Stimulated activated naive CD8-positive, alpha-beta T cell treated with anti-CD3 and anti-CD28 coated beads, Interleukin-15, Interleukin-2, amounts not matched to agents 100 U/mL and 50 U/mL, for 24 hours (primary cell): ENCODE measurements around the gene C17orf114.

Source experiments
- ATAC-seq: fragments of 150-1000 bp; cut with Tn5 transposase; one replicate; pipeline ENCODE4 v1.10.0; 2021
- DNase-seq: peaks from one replicate; pipeline ENCODE4 v3.0.0; 2021

Gene C17orf114

DNA sequence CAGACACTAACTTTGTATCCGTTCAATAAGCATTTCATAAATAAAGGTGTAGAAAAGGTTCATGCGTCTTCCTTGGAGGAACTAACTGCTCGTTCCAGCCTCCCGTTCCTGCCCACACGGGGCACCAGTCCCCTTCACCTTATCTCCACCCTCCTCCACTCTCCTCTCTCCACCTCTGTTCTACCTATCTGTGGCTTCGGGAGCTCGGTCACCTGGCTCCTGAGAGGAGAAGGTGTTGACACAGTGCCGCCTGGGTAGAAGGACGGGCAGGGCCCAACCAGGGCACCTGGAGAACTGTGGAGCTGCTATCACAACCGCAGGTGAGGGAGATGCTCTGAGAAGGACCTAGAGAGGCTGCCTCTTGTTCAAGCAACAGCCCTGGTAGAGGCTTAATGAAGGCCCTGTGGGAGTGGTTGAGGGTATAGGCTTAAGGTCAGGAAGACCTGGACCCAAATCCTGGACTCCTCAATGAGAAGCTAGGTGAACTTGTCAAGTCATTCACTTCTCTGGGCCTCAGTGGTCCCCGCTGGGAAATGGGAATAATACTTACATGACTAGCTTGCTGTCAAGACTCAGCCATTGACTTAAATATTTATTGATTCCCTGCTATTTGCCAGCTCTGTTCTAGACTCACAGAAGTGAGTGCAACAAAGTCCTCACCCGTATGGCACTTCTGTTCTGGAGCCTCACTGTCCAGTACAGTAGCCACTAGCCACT is 21.4 kb upstream of the C17orf114 start:
- no peak for ATAC-seq
- no peak for DNase-seq

DNA sequence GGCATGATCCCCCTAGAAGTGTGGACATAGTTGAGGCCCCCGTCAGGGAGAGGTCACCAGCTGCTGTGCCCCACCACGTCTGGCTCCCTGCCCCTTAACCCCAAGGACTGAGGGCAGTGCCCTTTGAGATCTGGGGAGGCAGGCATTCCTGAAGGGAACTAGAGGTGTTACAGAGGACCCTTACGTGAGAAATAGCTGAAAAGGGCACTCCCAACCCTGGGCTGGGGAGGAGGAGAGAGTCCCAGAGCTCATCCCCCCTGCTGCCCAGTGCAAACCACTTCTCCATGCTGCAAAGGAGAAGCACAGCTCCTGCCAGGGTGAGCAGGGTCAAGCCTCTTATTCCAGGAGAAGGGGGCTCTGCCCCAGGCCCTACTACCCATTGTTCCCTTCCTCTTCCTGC is 20.7 kb upstream of the C17orf114 start:
- no peak for DNase-seq
- ATAC-seq: no peak

DNA sequence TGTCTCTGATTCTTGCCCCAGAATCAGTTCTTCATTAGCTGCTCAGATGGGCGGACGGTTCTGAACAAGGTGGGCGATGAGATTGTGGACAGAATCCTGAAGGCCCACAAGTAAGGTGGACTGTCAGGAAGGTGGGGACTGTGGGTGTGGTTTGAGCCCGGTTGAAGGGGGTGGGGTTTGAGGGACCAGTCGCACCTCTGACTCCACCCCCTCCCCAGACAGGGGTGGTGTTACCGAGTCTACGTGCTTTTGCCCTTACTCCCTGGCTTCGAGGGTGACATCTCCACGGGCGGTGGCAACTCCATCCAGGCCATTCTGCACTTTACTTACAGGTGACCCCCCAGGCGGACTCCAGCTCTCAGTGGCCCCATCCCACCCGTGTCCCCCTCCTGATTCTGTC is 16.1 kb upstream of the C17orf114 start:
- DNase-seq (no peak), ATAC-seq (no peak)

DNA sequence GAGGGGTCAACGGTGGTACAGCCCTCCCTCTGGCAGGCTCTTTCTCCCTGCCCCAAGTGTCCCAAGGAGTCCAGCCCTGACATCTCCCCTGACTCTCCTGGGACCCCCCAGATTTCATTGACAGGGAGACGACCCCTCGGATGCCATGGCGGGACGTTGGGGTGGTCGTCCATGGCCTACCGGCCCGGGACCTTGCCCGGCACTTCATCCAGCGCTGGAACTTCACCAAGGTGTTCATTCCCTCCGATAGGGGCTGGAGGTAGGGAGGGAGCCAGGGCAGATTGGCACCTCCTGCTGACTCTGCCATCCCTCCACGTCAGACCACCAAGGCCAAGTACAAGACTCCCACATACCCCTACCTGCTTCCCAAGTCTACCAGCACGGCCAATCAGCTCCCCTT is 14.7 kb upstream of the C17orf114 start:
- DNase-seq (no peak), ATAC-seq (no peak)

DNA sequence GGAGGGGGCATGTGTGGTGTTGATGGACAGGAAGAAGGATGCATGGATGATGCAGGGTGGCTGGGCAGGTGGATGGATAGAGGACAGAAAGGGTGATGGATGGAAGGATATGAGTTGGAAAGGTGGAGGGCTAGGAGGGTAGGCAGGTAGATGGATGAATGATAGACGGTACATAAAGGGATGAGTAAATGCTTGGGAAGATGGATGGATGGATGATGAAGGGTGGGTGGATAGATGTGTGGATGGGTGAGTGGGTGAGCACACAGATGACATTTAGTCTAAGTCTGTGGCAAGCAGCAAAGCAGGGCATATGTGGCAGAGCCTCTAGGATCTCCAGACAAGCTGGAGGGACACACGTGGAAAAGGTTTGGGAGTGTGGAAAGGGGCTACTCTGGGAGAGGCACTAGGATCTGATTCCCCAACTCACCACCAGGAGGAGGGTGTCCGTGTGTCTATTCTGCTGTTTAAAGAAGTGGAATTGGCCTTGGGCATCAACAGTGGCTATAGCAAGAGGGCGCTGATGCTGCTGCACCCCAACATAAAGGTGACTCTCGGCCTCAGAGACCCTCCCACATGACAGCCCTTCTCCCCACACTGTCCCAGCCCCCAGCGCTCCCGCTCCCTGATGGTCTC is 13.0 kb upstream of the C17orf114 start:
- ATAC-seq: no peak
- no peak for DNase-seq

DNA sequence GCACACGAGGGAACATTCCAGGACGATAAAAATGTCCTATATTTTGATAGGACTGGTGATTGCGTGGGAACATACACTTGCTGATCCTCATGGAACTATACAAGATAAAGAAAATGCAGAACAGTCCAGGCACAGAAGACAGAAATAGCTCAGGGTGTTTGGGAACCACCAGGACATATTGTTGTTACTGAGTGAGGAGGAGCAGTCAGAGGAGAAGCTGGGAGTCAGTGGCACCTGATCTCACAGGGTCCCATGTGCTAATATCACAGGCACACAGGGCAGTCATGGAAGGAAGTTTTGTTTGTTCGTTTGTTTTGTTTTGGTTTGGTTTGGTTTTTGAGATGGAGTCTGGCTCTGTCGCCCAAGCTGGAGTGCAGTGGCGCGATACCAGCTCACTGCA is 10.6 kb upstream of the C17orf114 start:
- DNase-seq (no peak), ATAC-seq (no peak)

DNA sequence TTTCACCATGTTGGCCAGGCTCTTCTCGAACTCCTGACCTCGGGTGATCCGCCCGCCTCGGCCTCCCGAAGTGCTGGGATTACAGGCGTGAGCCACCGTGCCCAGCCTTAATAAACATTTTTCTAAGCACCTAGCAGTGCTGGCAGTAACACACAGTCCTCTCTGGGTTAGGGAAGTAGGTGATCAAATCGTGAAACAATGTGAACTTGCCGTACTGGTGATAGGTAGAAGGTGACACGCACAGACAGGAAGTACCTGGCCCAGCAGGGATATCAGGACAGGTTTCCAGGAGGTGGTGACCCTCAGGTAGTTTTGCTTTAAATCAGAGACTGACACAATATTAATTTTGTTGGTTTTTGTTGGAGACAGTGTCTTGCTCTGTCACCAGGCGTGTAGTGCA is 9.3 kb upstream of the C17orf114 start:
- DNase-seq: no peak
- no peak for ATAC-seq

DNA sequence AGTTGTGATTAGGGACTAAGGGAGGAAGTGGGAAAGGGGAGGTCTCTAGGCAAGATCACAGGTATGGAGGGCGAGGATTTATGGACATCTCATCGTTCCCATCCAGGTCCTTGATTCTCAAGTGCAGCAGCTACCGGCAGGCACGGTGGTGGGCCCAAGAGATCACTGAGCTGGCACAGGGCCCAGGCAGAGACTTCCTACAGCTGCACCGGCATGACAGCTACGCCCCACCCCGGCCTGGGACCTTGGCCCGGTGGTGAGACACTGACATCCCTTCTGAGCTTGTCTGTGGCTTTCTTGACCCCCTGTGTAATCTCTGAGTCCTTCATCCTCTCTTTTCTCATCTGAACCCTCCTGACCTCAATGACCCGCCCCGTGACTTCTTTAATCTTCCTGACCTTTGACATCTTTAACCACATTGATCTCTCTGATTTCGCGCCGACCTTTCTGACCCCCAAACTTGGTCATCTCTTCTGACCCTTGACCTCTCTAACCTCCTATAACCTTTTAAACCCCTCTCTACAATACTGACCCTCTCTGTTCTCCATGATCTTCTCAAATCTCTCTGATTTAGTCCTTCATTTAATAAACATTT is 8.7 kb upstream of the C17orf114 start:
- no peak for DNase-seq
- ATAC-seq: no peak

DNA sequence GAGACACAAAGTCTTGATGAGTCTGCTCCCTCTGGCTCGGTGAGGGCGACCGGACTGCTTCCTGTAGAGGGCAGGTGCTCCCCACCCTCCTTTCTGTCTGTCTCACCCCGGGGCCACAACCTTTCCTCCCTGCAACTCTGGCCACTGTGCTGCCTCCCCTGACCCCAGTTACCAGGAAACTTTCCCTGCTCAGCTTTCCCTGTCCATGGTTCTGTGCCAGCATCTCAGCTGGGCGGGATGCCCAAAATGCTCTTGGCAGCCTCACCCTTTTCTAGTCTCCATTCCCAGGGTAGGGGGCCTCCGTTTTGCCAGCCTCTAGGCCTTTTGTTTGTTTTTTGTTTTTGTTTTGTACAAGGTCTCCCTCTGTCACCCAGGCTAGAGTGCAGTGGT is 6.2 kb upstream of the C17orf114 start:
- no peak for ATAC-seq
- DNase-seq: no peak

DNA sequence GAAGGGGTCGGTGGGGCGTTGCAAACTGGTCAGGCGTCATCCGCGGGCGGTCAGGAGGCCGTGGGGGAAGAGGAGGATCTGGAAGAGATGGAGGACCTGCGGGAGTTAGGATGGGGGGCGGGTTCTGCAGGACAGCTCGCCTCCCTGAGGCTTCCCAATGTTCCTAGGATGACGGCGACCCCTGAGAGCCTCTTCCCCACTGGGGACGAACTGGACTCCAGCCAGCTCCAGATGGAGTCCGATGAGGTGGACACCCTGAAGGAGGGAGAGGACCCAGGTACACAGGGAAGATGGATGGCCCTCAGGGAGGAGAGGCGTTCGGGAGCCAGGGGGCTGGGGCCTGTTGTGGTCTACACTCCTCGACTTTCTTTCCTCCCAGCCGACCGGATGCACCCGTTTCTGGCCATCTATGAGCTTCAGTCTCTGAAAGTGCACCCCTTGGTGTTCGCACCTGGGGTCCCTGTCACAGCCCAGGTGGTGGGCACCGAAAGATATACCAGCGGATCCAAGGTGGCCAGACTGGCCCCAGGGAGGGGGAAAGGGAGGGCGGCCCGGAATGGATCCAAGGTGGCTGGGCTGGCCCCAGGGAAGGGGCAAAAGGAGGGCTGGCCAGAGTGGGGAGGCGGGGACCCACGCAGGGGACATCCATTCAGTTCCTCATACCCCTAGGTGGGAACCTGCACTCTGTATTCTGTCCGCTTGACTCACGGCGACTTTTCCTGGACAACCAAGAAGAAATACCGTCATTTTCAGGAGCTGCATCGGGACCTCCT is 5.7 kb upstream of the C17orf114 start:
- ATAC-seq: no peak
- DNase-seq: no peak

DNA sequence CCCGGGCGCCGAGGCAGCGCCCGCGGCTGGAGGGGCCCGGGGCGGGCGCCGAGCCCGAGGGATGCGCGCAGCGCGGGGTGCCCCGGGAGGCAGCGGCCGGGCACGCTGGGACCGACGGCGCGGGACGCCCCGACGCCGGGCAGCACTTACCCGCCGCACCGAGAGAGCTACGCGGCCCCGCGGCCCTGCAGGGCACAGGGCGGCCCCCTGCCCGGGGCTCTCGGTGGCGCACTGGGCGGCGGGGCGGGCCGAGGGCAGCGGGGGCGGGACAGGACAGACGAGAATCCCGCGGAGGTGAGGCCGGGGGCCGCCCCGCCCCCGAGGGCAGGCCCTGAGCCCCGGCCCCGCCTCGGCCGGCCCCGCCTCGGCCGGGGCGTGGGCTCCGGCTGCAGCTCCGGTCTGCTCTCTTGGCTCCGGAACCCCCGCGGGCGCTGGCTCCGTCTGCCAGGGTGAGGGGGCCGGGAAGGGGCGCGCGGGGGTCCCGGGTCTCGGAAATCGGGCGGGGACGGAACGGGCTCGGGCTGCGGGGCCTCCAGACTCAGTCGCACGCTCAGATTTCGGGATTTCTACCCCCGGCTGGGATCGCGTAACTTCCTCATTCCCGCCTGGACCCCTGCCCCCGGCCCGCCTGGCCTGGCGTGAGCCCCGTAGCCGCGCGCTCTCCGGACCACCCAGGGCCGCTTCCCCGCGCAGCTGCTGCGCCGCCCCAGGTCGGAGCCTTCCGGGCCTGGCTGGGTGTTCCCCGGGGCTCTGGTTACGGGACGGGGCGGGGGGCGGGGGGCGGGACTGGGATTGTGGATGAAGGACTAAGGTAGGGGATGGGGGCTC is 4.9 kb upstream of the C17orf114 start, which contains the start of gene PLD2:
Gene PLD2 (plus strand): TSS at position 376 of the 828 bp plus-strand sequence. CDS start 621 bp downstream, outside the sequence.
- ATAC-seq: peak; percentile 99
- DNase-seq: peak; percentile 90

DNA sequence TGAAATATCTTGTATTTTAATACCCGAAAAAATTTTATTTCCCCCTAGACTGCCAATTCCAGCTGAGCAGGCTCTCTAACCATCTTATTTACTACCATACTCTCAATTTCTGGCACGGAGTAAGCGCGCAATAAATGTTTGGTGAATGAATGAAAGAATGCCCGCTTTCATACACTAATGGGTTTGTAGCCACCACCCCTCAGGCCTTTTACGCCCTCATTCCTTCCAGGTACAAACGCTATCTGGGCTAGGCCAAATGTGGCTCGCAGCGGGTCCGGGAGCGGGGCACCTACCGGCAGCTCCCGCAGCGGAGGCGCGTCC is 4.3 kb upstream of the C17orf114 start:
- DNase-seq (no peak), ATAC-seq (no peak)

DNA sequence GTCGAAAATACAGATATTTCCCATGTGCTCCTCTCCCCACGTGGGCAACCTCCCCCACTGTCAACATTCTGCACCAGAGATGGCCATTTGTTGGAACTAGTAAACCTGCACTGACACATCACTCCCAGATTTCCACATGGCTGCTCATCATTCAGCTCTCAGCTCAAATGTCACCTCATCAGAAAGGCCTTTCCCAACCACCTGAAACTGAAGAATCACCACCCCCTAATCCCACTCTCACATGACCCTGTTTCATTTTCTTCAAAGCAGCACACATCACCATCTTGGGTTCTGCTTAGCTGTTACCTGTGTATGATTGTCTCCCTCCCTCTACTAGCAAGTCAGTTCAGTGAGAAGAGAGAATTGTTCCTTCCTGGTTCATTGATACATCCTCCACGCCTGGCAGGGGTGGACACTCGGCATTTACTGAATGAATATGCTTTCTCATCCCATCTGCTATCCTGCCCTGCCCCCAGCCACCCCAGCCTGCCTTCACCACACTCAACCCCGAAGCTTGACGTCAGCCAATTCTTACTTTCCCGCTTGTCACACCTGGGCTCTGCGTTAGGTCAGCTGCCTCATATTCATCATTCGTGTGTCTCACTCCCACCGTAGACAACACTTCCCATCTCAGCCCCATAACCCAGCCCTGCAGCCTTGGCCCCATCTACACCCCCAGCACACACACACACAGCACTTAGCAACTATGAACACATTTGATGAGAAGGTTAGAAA is 1.5 kb downstream of the C17orf114 start:
- ATAC-seq (no peak), DNase-seq (no peak)

DNA sequence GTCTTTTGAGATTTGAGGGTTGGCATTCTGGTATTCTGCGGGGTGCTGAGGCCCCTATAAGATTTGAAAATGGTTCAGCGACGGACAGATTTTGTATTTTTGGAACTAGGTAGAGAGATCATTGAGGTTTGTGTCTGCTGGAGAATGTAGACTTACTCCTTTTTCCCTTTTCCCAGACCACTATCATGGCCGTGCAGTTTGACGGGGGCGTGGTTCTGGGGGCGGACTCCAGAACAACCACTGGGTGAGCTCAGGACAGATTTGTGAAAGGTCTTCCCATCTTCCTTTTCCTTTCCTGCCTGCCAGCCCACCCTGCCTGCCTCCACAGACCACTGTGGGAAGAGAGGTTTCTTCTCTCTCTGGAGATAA is 5.6 kb downstream of the C17orf114 start:
- DNase-seq: peak; percentile 63
- ATAC-seq: no peak

DNA sequence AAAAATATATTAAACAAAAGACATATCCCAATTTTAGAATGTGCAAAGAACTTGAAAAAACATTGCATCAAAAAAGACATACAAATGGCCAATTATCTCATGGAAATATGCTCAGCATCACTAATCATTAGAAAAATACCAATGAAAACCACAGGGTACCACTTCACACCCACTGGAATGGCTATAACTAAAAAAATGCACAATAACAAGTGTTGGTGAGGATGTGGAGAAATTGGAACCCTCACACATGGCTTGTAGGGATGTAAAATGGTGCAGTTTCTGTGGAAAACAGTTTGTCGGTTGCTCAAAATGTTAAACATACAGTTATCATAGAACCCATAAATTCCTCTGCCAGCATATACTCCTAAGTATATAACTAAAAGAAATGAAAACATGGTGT is 7.0 kb downstream of the C17orf114 start:
- DNase-seq (no peak), ATAC-seq (no peak)

DNA sequence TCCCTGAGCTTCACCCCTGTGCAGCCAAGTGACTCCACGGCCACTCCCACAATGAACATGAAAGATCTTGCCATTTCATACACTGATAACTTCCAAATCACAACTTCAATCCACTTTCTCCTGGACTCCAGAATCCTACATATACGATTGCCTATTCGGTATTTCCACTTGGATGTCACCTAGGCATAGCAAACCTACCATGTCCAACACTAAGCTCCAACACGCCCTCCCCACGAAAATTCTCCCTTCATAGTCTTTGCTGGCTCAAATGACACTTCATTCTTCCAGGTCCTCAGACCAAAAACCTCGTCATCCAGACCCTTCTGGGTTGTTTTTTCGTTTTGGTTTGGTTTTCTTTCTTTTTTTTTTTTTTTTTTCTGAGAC is 11.4 kb downstream of the C17orf114 start:
- no peak for DNase-seq
- no peak for ATAC-seq

DNA sequence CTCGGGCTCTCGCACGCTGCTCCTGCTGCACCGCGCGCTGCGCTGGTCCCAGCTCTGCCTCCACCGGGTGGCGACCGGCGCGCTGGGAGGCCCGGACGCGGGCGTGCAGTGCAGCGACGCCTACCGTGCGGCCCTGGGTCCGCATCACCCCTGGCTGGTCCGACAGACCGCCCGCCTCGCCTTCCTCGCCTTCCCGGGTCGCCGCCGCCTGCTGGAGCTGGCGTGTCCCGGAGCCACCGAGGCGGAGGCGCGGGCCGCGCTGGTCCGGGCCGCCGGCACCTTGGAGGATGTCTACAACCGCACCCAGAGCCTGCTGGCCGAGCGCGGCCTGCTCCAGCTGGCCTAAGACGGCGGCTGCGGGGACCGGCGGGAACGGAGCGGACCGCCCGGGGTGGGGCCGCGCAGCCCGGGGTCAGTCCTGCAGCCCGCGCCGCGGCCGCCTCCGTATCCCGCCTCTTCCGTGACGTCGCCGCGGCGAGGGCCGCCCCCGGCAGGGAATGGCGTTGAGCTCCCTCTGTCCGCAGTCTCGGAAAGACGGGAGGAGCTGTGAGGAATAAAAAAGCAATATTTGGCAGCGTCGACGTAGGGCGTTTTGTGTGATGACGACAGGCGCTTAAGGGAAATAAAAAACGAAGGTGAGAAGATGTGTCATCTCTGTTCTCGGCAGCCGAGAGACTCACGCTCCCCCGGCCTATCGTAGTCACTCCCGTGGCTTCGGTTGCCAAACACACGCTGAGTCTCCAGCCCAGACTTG is 12.0 kb downstream of the C17orf114 start:
- DNase-seq: peak; percentile 87
- peak; percentile 93 for ATAC-seq

DNA sequence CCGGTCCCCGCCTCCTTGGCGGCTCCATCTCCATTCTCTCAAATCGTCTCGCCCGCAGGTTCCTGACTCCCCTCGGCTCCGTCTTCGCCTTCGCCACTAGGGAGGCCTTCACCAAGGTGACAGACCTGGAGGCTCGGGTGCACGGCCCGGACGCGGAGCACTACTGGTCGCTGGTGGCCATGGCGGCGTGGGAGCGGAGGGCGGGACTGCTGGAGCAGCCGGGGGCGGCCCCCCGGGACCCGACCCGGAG is 12.5 kb downstream of the C17orf114 start:
- DNase-seq (no peak), ATAC-seq (no peak)

DNA sequence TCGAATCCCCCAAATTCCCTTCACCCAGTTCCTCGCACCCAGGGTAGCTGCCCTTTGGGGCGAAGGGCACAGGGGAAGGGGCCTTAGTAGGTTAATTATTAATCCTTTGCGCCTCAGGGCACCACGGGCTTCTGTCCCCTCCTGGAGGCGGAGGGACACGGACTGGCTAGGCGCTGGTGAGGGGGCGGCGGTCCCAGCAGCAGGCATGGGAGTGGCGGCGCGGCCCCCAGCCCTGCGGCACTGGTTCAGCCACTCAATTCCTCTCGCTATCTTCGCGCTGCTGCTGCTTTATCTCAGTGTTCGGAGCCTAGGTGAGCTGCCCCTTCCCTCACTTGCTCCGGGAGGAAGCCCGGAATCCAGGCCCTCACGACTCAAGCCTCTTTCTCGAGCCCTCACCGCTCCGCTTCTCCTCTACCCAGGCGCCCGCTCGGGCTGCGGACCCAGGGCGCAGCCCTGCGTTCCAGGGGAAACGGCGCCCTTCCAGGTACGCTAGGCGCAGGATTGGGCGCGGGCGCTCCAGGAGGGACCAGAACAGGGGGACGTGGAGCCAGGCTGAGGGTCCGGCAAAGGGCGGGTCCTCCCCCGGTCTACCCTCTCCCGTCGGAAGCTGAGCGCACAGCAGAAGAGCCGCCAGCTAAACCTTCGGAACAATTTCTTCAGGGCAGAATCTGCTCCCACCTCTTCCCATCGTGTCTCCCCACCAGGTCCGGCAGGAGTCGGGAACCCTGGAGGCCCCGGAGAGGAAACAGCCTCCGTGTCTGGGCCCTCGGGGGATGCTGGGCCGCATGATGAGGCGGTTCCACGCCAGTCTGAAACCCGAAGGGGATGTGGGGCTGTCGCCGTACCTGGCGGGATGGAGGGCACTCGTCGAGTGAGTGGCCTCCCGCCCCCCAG is 13.1 kb downstream of the C17orf114 start, which contains the start of gene GLTPD2:
Gene GLTPD2 (plus strand): TSS at position 158 of the 894 bp plus-strand sequence. CDS start 48 bp downstream, at position 206.
- DNase-seq (no peak), ATAC-seq (no peak)
